Suppressor macrophage treated with lipopolysaccharide for 1 hour (primary cell): Measurements from ENCODE around the gene NRIP3.

Experiments used
- DNase-seq, 3 donors: peaks; one replicate each; pipeline ENCODE4 v3.0.0-alpha.2; 2020 to 2022

The NRIP3 gene

GRCh38 chr11:9003573-9004182, at the start of gene NRIP3:
Gene NRIP3 (minus strand): TSS chr11:9004001. CDS start chr11:9003935, 66 bp downstream.
- DNase-seq, result peak; percentile 79 to 93 (median 90)

DNA sequence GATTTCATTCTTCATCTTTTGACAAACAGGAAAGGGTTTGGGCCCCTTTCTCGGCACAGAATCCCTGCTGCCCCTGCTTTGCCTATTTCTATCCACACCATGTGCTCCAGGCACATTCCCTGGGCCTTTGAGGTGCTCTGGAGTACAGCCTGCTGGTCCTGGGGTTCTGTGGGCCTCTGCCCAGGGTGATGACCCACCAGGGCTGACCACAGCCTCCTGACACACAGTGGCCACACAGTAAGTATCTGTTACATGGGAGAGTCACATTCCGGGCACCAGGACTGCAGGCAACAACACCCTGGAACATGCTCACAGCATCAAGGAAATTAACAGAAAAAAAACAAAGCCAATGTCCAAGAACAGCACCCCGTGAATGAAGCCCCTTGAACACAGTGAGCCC, 48.5 kb upstream of the NRIP3 start:
- DNase-seq, result no peak

DNA sequence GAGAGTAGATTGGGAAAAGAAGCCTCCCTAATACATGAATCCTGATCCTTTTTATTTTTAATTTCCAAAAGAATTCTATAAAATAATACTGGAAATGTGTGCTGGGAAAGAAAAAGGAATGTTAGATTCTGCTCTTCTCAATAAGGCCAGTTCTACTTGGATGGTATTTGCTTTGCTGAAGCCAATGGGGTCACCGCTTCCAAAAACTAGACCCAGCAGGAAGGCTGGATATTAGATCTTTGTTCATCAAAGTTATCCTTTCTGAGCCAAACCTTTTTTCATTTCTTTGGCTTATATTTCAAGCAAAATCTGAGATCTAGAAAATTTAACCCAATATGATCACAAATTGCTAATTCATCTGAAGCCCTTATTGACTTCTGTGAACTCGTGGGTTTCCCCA, 46.2 kb upstream of the NRIP3 start:
- DNase-seq, result no peak

GRCh38 chr11:9047964-9048523, 44.2 kb upstream of the NRIP3 start:
- DNase-seq, result no peak

- DNase-seq, result no peak
Observed at GRCh38 chr11:9046481-9046880, 42.7 kb upstream of the NRIP3 start.

DNA sequence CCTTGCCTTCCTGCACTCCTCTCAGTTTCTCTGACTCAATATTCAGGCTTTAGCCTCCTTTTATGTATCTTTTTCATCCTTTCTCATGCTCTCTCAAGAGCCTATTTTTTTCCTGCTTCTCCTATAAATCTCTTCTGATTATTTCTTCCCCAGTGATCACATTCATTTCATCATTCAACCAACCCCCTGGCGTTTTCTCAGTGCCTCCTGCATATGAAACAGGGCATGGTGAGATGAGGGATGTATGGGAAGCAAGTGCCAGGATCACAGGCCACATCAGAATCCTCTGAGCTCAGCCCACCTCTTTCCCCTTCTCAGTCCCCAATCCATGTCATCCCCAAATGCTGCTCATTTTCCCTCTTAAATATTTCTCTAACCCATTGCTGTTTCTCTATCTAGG, 38.7 kb upstream of the NRIP3 start:
- no peak for DNase-seq

- no peak for DNase-seq
Observed at GRCh38 chr11:9041747-9042146, 37.9 kb upstream of the NRIP3 start.

DNA sequence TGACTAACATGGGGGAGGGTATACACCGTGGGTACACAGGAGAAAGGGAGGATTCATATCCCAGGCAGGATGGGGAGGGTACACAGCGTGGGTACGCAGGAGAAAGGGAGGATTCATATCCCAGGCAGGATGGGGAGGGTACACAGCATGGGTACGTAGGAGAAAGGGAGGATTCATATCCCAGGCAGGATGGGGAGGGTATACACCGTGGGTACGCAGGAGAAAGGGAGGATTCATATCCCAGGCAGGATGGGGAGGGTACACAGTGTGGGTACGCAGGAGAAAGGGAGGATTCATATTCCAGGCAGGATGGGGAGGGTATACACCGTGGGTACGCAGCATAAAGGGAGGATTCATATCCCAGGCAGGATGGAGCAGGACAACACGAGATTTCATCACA, 36.6 kb upstream of the NRIP3 start:
- no peak for DNase-seq

- no peak for DNase-seq
Observed at GRCh38 chr11:9039863-9040262, 36.1 kb upstream of the NRIP3 start.

- peak; percentile 44 to 62 (median 49) for DNase-seq
Observed at GRCh38 chr11:9039198-9039597, 35.4 kb upstream of the NRIP3 start.

- DNase-seq, result peak; percentile 58 to 67 (median 67)
Observed at GRCh38 chr11:9038541-9038940, 34.7 kb upstream of the NRIP3 start.

DNA sequence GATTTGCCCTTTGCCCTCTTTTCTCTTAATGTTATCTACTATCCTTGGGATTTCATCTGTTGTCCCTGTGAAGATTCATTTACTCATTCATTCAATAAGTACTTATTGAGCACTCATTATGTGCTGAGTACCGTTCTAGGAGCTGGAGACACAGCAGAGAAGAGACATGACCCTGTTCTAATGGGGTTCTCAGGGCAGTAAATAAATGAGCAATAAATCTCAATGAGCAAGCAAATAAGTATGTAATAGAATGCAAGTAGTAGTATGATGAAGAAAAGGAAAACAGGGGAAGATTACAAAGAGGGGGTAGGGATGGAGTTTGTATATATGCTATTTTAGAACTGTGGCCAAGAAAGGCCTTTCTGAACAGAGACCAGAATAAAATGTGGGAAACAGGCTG, 34.2 kb upstream of the NRIP3 start:
- DNase-seq, result no peak

DNA sequence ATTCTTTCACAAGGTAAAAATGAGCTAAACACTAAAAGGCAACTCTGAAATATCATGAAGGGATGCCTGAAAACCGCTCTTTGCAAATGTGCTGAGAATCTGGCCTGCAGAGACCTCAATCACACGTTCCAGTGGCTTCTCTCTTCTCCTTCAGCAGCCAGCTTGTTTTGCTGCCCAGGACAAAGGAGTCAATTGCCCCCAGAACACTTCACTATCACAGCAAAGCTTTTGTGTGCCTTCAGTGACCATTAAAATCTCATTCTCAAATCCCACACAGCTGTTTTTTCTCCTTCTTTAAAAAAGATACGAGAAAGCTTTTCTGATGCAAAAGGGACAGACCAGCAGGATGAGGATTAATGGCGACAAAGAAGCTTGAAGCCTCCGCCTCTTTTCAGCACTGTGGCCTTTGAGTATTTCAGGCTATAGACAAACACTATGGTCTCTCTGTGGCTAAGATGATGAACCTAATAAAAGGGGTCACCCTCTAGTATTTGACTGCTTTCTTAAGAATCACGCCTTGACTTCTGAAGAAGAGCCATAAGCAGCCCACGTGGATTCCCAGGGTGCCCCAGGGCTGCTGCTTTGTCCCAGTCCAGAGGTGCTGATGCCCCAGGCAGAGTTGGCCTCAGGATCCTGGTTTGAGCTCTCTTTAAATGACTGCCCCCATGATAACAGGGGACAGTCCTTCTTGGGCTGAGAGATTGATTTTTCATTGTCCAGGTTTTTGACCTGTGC, 33.4 kb upstream of the NRIP3 start:
- no peak for DNase-seq

DNA sequence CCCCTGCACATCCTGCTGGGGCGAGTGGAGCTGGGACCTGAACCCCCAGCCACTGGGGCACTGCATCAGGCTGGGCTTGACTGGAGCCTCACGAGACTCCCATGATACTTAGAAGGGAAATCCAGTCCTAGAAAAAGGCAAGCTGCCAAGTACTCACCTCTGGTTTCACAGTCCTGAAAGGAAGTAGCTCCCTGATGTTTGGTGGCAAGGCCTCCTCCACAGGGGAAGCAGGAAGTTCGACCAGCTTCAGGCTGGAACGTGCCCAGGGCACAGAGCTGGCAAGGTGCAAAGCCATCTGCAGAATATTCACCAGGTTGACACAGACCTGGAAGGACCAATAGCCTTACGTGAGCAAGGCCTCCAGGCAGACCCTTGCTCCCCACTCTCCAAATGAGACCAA, 26.8 kb upstream of the NRIP3 start:
- DNase-seq, result no peak

DNA sequence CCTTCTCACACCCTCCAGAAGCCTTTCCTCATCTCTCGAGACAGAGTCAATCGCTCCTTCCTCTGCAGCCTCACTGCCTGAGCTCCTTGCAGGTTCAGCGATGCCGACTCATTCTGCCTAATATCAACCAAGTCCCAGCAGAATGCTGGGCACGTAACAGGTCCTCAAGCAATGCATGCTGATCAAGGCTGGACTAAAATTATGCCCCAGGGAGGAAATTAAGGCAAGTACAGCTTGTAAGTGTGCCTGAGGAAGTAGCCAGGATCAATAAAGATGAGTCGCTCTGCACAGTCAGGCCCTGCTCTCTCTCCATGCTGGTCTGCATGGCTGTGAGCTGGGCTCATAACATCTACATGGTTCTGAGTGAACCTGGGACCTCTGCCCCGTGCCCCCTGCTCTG, 25.6 kb upstream of the NRIP3 start:
- no peak for DNase-seq

- no peak for DNase-seq
Observed at GRCh38 chr11:9028581-9028980, 24.8 kb upstream of the NRIP3 start.

- no peak for DNase-seq
Observed at GRCh38 chr11:9025101-9025850, 21.5 kb upstream of the NRIP3 start.

- DNase-seq, result no peak
Observed at GRCh38 chr11:9022961-9023680, 19.3 kb upstream of the NRIP3 start.

DNA sequence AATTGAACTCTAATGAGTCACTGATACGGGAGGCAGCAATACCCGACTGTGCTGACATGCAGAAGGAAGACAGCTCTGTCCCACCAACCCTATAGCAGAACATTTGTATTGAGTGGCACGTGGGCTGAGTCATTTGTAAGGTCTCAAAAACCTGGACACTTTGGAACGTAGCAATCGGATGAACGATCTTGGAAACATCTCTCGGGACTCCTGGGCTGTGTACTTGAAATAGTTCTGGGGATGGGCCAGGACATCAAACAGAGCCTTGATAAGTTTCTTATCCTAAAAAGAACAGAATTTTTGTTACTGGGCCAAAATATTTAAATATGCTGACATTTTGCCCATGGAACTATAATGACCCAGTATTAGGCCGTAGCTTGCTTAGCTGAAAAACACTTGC, 17.1 kb upstream of the NRIP3 start:
- no peak for DNase-seq

GRCh38 chr11:9019861-9020260, 16.1 kb upstream of the NRIP3 start:
- DNase-seq, result no peak

- DNase-seq, result peak; percentile 94 to 96 (median 95)
Observed at GRCh38 chr11:9017773-9018172, 14.0 kb upstream of the NRIP3 start.

- DNase-seq, result peak in 2 of 3 donors; percentile 49 to 50
Observed at GRCh38 chr11:9016916-9017642, 13.3 kb upstream of the NRIP3 start.
